ENCODE measurements around the gene IL32. TPM values are rescaled to one million over a fixed set of nuclear protein-coding genes. Genes with fewer than 3 reads are reported as not detected.

Gene IL32
- polyA plus RNA-seq, 3 donors = 0.53 to 8.0 (median 5.6) TPM

GRCh38 chr16:3045758-3046640 is 19.4 kb upstream of the IL32 start, which contains the start of gene MMP25:
Gene MMP25, plus strand, starts transcription at chr16:3046561. Its CDS starts 357 bp downstream, at chr16:3046918.
- Histone ChIP-seq H3K27ac (ENCODE audit: low read depth in 1 of 2, low read length in 2 of 2) (peak within 1 kb of the TSS in 1 of 2 donors; percentile 44), H3K27me3 (ENCODE audit: control insufficient read depth in 2 of 2, insufficient read depth in 2 of 2, low read length in 2 of 2) (peaks cover 7 to 31% of the 10 kb centered on the region in 2 donors), H3K4me1 (ENCODE audit: control insufficient read depth in 1 of 2, insufficient read depth in 2 of 2, low read length in 2 of 2) (peaks cover 58 to 75% of the 10 kb centered on the region in 2 donors), H3K4me2 (replicated peaks; ENCODE audit: extremely low read depth, low read length, poor library complexity, severe bottlenecking) (peak within 1 kb of the TSS; percentile 100), H3K79me2 (ENCODE audit: insufficient read depth, low read length) (no peaks in the 10 kb centered on the region), H4K20me1 (ENCODE audit: insufficient read depth, low read length) (no peaks in the 10 kb centered on the region), H3K9me3 (replicated peaks in 1 of 2; ENCODE audit: control insufficient read depth in 1 of 2, insufficient read depth in 1 of 2, low read length in 2 of 2) (no peaks in the 10 kb centered on the region), H2AFZ (ENCODE audit: insufficient read depth, low read depth, low read length, poor library complexity, severe bottlenecking) (peak within 1 kb of the TSS; percentile 93), H3K9ac (ENCODE audit: insufficient read depth, low read length, poor library complexity, severe bottlenecking) (peak within 1 kb of the TSS; percentile 70), H3K4me3 (replicated peaks in 1 of 3; ENCODE audit: low read depth in 2 of 3, low read length in 3 of 3) (peak within 1 kb of the TSS; percentile 51 to 86 (median 73)), H3K36me3 (replicated peaks in 1 of 2; ENCODE audit: control insufficient read depth in 1 of 2, insufficient read depth in 2 of 2, low read length in 2 of 2) (no peaks in the 10 kb centered on the region)
- intact Hi-C loops (cut with micrococcal nuclease) = no loop called here
- TF ChIP-seq CTCF (IDR thresholded peaks at IDR 0.05) = no peak
- Mint-ChIP-seq H3K4me1 (peaks cover 53% of the 10 kb centered on the region), H3K36me3 (peaks cover 17 to 24% of the 10 kb centered on the region in 2 donors), H3K27me3 (ENCODE audit: low read depth in 3 of 3) (peaks cover 31 to 45% (median 41%) of the 10 kb centered on the region in 3 donors), H3K4me3 (peak within 1 kb of the TSS; percentile 85 to 94), H3K27ac (peak within 1 kb of the TSS in 2 of 7 donors; percentile 41 to 45), H3K9me3 (peaks cover 0 to 9% (median 3%) of the 10 kb centered on the region in 7 donors)
- peak in 2 of 3 donors; percentile 54 to 71 for DNase-seq
- WGBS (ENCODE audit: insufficient coverage) = under 1% methylated on average over 75 of the region's 86 CpGs

GRCh38 chr16:3046641-3047386 is 18.6 kb upstream of the IL32 start:
- peaks cover 66 to 83% of the 10 kb centered on the region in 2 donors for H3K4me1 ChIP-seq (ENCODE audit: control insufficient read depth in 1 of 2, insufficient read depth in 2 of 2, low read length in 2 of 2)
- peaks cover 7 to 31% of the 10 kb centered on the region in 2 donors for H3K27me3 ChIP-seq (ENCODE audit: control insufficient read depth in 2 of 2, insufficient read depth in 2 of 2, low read length in 2 of 2)
- H3K4me3 ChIP-seq (replicated peaks in 1 of 3; ENCODE audit: low read depth in 2 of 3, low read length in 3 of 3) = peak overlapping the region; percentile 51 to 86 (median 73)
- no peaks in the 10 kb centered on the region for H3K79me2 ChIP-seq (ENCODE audit: insufficient read depth, low read length)
- Mint-ChIP-seq H3K4me1 (peaks cover 61% of the 10 kb centered on the region), H3K27ac (peak overlapping the region in 2 of 7 donors; percentile 41 to 45), H3K36me3 (peaks cover 20 to 26% of the 10 kb centered on the region in 2 donors), H3K27me3 (ENCODE audit: low read depth in 3 of 3) (peaks cover 29 to 42% (median 39%) of the 10 kb centered on the region in 3 donors), H3K9me3 (peaks cover 0 to 9% (median 3%) of the 10 kb centered on the region in 7 donors), H3K4me3 (peak overlapping the region; percentile 75 to 93)
- intact Hi-C loops (cut with micrococcal nuclease) = no loop called here
- no peaks in the 10 kb centered on the region for H3K9me3 ChIP-seq (replicated peaks in 1 of 2; ENCODE audit: control insufficient read depth in 1 of 2, insufficient read depth in 1 of 2, low read length in 2 of 2)
- H3K36me3 ChIP-seq (replicated peaks in 1 of 2; ENCODE audit: control insufficient read depth in 1 of 2, insufficient read depth in 2 of 2, low read length in 2 of 2) = no peaks in the 10 kb centered on the region
- H2AFZ ChIP-seq (ENCODE audit: insufficient read depth, low read depth, low read length, poor library complexity, severe bottlenecking) = peak overlapping the region; percentile 93
- no peak for TF ChIP-seq CTCF (IDR thresholded peaks at IDR 0.05)
- H3K9ac ChIP-seq (ENCODE audit: insufficient read depth, low read length, poor library complexity, severe bottlenecking) = peak overlapping the region; percentile 70
- 3% methylated on average over 50 of the region's 54 CpGs for WGBS (ENCODE audit: insufficient coverage)
- peak overlapping the region; percentile 100 for H3K4me2 ChIP-seq (replicated peaks; ENCODE audit: extremely low read depth, low read length, poor library complexity, severe bottlenecking)
- no peaks in the 10 kb centered on the region for H4K20me1 ChIP-seq (ENCODE audit: insufficient read depth, low read length)
- no peak for DNase-seq
- H3K27ac ChIP-seq (ENCODE audit: low read depth in 1 of 2, low read length in 2 of 2) = peak overlapping the region in 1 of 2 donors; percentile 44
